OCI-LY1 (cell line): Measurements from ENCODE around the gene GPR137C.

ENCODE experiments used
- CTCF ChIP-seq: fragments of 200-600 bp; sonication (generic), shearing (Covaris generic); IDR thresholded peaks from 2 replicates; pipeline ENCODE4 v1.5.1; 2017; ENCODE audit warnings: mild to moderate bottlenecking, antibody characterized with exemption, low read length, moderate library complexity, mixed read lengths
- EZH2 ChIP-seq: fragments of 200-600 bp; sonication (generic), shearing (Covaris generic); IDR thresholded peaks from 2 replicates; pipeline ENCODE4 v1.8.0; 2017; ENCODE audit warnings: borderline replicate concordance, mixed run types, mild to moderate bottlenecking, antibody characterized with exemption, low read length, moderate library complexity, mixed read lengths

- TF ChIP-seq CTCF (no peak), EZH2 (no peak)
These were observed 500 bp downstream of the GPR137C start for GRCh38 chr14:52553002-52553670.
